GM12878 (cell line): Measurements from ENCODE around the gene BTBD1. TPM values are rescaled to one million over a fixed set of nuclear protein-coding genes. Genes with fewer than 3 reads are reported as not detected.

Experiments
- ATAC-seq: fragments of 200-7000 bp; cut with Tn5 transposase; 3 replicates; pipeline ENCODE4 v1.9.1; 2020; ENCODE audit warnings: mild to moderate bottlenecking, moderate library complexity
- BruUV-seq: library from RNA; stranded (reverse); fragments of 400-500 nt; replicated peaks from 2 replicates; lab custom pipeline; 2021; lab: Mats Ljungman, UMichigan
- CTCF ChIA-PET: fragments of 300-600 bp; sonication (Branson Sonifier 250); formaldehyde crosslinking; extraction: SDS; loops from one replicate; lab custom pipeline; 2021; ENCODE audit warnings: inconsistent platforms; lab: Yijun Ruan, JAX
- POLR2A ChIA-PET: fragments of 350-600 bp; formaldehyde crosslinking; extraction: SDS; loops from one replicate; lab custom pipeline; 2021; ENCODE audit warnings: inconsistent platforms; lab: Charles Lee
- RAD21 ChIA-PET: fragments of 300-600 bp; sonication (Branson Sonifier 250); formaldehyde crosslinking; loops from one replicate; lab custom pipeline; 2023; ENCODE audit warnings: antibody characterized with exemption; ENCODE audit not compliant: unreplicated experiment; lab: Charles Lee
- SMC1A ChIA-PET: fragments of 300-600 bp; sonication (Branson Sonifier 250); formaldehyde crosslinking; loops from one replicate; lab custom pipeline; 2023; ENCODE audit not compliant: unreplicated experiment, uncharacterized antibody; lab: Charles Lee
- DNase-seq: peaks from one replicate; pipeline ENCODE4 v3.0.0-alpha.2; 2011; ENCODE audit warnings: low read depth, low spot score
- FAIRE-seq: peaks from 3 replicates; lab custom pipeline; 2011; peaks lifted over from hg19 to GRCh38; lab: Jason Lieb, UNC
- H2AFZ ChIP-seq: 2 replicates; pipeline ENCODE4 v1.6.0; 2011; ENCODE audit warnings: low read depth, low read length, control low read depth; ENCODE audit not compliant: control insufficient read depth
- H3K27ac ChIP-seq: 2 replicates; pipeline ENCODE4 v1.5.1; 2011; ENCODE audit warnings: control low read depth; ENCODE audit not compliant: control insufficient read depth, insufficient read depth
- H3K27me3 ChIP-seq, 2 experiments: replicated peaks in 1 of 2; 2 replicates each; pipeline versions ENCODE4 v1.6.0 to v1.6.1; 2011; ENCODE audit warnings: low read length in 1 of 2; ENCODE audit not compliant: control insufficient read depth in 2 of 2, insufficient read depth in 2 of 2
- H3K36me3 ChIP-seq, 2 experiments: 2 replicates each; pipeline ENCODE4 v1.5.1; 2011; ENCODE audit warnings: low read length in 1 of 2; ENCODE audit not compliant: control insufficient read depth in 2 of 2, insufficient read depth in 2 of 2
- H3K4me1 ChIP-seq: 2 replicates; pipeline ENCODE4 v1.6.1; 2011; ENCODE audit warnings: mild to moderate bottlenecking, low read length, moderate library complexity, mixed read lengths; ENCODE audit not compliant: control insufficient read depth, insufficient read depth
- H3K4me2 ChIP-seq: 2 replicates; pipeline ENCODE4 v1.6.0; 2011; ENCODE audit warnings: control low read depth; ENCODE audit not compliant: control insufficient read depth, insufficient read depth
- H3K4me3 ChIP-seq: fragments of 200-600 bp; sonication (generic); 2 replicates; pipeline ENCODE4 v1.5.1; 2016
- H3K79me2 ChIP-seq: 2 replicates; pipeline ENCODE4 v1.6.0; 2011; ENCODE audit warnings: low read length; ENCODE audit not compliant: control insufficient read depth, insufficient read depth
- H3K9ac ChIP-seq: 2 replicates; pipeline ENCODE4 v1.8.0; 2011; ENCODE audit warnings: low read length, control low read depth, mixed read lengths; ENCODE audit not compliant: control insufficient read depth, insufficient read depth
- H3K9me3 ChIP-seq: replicated peaks from 3 replicates; pipeline ENCODE4 v1.5.1; 2011; ENCODE audit warnings: mild to moderate bottlenecking, low read length; ENCODE audit not compliant: control insufficient read depth, insufficient read depth
- H4K20me1 ChIP-seq: 2 replicates; pipeline ENCODE4 v1.6.0; 2011; ENCODE audit not compliant: control insufficient read depth, insufficient read depth
- ESRRA ChIP-seq: IDR thresholded peaks from 2 replicates; pipeline ENCODE4 v1.6.1; 2012; ENCODE audit warnings: mild to moderate bottlenecking, low read length, improper control_type of control experiment
- HDAC6 ChIP-seq: fragments of 200-600 bp; sonication (generic); IDR thresholded peaks from one replicate; pipeline ENCODE4 v1.8.0; 2017; ENCODE audit warnings: antibody characterized with exemption; ENCODE audit not compliant: unreplicated experiment
- HDGF ChIP-seq: fragments of 450-650 bp; IDR thresholded peaks from 2 replicates; pipeline ENCODE4 v1.6.1; 2016; ENCODE audit warnings: antibody characterized with exemption
- IKZF2 ChIP-seq, 2 experiments: fragments of 450-650 bp; IDR thresholded peaks; 2 replicates each; pipeline ENCODE4 v1.6.1; 2017; ENCODE audit warnings: mild to moderate bottlenecking in 2 of 2, moderate library complexity in 2 of 2
- RAD21 ChIP-seq: IDR thresholded peaks from 2 replicates; pipeline ENCODE4 v1.6.1; 2011; ENCODE audit warnings: mild to moderate bottlenecking, low read depth, low read length, moderate library complexity; ENCODE audit not compliant: insufficient read depth
- TCF12 ChIP-seq: IDR thresholded peaks from 2 replicates; pipeline ENCODE4 v1.6.1; 2011; ENCODE audit warnings: low read depth, mild to moderate bottlenecking, low read length
- ZNF622 ChIP-seq: fragments of 450-650 bp; IDR thresholded peaks from 2 replicates; pipeline ENCODE4 v1.6.1; 2017; ENCODE audit warnings: mild to moderate bottlenecking, inconsistent platforms
- WGBS: methylation state at CpG from one replicate; pipeline ENCODE4 v1.1.6; 2016; ENCODE audit warnings: low lambda C conversion rate; ENCODE audit not compliant: insufficient replicate concordance, insufficient coverage; ENCODE audit errors: missing lambda C conversion rate; 5-methylcytosine and 5-hydroxymethylcytosine counted together
- in situ Hi-C: fragments of 300-500 bp; cut with MboI; formaldehyde crosslinking; loops from 9 replicates; pipeline ENCODE4 v1.14.3; 2018; ENCODE audit warnings: mixed read lengths
- intact Hi-C: fragments of 100-400 bp; cut with micrococcal nuclease; formaldehyde crosslinking; loops from one replicate; pipeline ENCODE4 v1.14.2; 2022; ENCODE audit not compliant: unreplicated experiment
- polyA plus RNA-seq, 11 experiments: library from polyadenylated mRNA; depleted of rRNA in 4 of 11; unstranded in 6 of 11; stranded (reverse) in 5 of 11; fragments of >200 nt; fragmentation: Nextera tagmentation in 4 of 11; fragmentation: Illumina TruSeq in 1 of 11; extraction: Ambion mirVana in 4 of 11; extraction: Trizol in 1 of 11; gene quantifications; 1 replicate in 1 of 11; 2 replicates in 10 of 11; pipeline versions ENCODE4 v1.2.1 to v1.2.3, GENCODE V29; 2011 to 2016; ENCODE audit warnings: inconsistent platforms in 2 of 11, missing spikeins in 2 of 11, low read depth in 1 of 11
- total RNA-seq, 4 experiments: library from RNA; depleted of rRNA in 3 of 4; stranded (reverse); fragments of >200 nt in 3 of 4; fragmentation: Illumina TruSeq in 1 of 4; extraction: Trizol in 1 of 4; gene quantifications; 2 replicates each; pipeline versions ENCODE4 v1.2.1 to v1.2.3, GENCODE V29; 2013 to 2021
- TF ChIP-seq, protein P1 (sequence below): fragments of 450-650 bp; IDR thresholded peaks from 2 replicates; pipeline ENCODE4 v1.6.1; 2016; ENCODE audit warnings: mild to moderate bottlenecking
- TF ChIP-seq, protein P2 (sequence below): fragments of 450-650 bp; IDR thresholded peaks from 2 replicates; pipeline ENCODE4 v1.6.1; 2017; ENCODE audit warnings: mild to moderate bottlenecking, moderate library complexity
- TF ChIP-seq, protein P3 (sequence below): fragments of 150-350 bp; IDR thresholded peaks from 2 replicates; pipeline ENCODE4 v1.6.1; 2014; ENCODE audit warnings: mild to moderate bottlenecking, low read depth, low read length
- TF ChIP-seq, protein P4 (sequence below): IDR thresholded peaks from 2 replicates; pipeline ENCODE4 v1.6.1; 2011; ENCODE audit warnings: borderline replicate concordance, low read depth, mild to moderate bottlenecking, moderate library complexity, mixed read lengths, low read length; ENCODE audit not compliant: insufficient read depth; ENCODE audit errors: extremely low read length

Gene BTBD1
- total and polyA plus RNA-seq, 10 of the 15 experiments (the other 5 are each of a cell fraction or from before 2014, with no cell fraction given): 17.5 to 90.4 (median 73.1) TPM

DNA sequence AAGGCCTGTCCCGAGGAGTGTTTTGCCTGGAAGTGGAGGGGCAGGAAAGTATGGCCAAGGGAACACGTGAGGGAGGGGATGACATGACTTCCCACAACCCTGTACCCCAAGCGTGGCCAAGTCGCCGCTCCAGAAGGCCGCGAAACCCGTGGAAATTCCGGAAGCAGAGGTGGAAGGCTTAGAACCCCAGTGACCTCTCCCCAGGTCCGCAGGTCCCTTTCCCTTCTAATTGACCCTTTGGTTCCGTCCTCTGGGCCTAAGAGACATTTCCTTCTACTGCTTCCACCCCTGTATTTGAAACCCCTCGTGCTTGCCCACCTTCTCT lies 548 bp upstream of the BTBD1 start:
- TF ChIP-seq, protein P1, sequence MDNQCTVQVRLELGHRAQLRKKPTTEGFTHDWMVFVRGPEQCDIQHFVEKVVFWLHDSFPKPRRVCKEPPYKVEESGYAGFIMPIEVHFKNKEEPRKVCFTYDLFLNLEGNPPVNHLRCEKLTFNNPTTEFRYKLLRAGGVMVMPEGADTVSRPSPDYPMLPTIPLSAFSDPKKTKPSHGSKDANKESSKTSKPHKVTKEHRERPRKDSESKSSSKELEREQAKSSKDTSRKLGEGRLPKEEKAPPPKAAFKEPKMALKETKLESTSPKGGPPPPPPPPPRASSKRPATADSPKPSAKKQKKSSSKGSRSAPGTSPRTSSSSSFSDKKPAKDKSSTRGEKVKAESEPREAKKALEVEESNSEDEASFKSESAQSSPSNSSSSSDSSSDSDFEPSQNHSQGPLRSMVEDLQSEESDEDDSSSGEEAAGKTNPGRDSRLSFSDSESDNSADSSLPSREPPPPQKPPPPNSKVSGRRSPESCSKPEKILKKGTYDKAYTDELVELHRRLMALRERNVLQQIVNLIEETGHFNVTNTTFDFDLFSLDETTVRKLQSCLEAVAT: peak; percentile 57; the same call in 1 of the 2 replicates
- TF ChIP-seq, protein P2, sequence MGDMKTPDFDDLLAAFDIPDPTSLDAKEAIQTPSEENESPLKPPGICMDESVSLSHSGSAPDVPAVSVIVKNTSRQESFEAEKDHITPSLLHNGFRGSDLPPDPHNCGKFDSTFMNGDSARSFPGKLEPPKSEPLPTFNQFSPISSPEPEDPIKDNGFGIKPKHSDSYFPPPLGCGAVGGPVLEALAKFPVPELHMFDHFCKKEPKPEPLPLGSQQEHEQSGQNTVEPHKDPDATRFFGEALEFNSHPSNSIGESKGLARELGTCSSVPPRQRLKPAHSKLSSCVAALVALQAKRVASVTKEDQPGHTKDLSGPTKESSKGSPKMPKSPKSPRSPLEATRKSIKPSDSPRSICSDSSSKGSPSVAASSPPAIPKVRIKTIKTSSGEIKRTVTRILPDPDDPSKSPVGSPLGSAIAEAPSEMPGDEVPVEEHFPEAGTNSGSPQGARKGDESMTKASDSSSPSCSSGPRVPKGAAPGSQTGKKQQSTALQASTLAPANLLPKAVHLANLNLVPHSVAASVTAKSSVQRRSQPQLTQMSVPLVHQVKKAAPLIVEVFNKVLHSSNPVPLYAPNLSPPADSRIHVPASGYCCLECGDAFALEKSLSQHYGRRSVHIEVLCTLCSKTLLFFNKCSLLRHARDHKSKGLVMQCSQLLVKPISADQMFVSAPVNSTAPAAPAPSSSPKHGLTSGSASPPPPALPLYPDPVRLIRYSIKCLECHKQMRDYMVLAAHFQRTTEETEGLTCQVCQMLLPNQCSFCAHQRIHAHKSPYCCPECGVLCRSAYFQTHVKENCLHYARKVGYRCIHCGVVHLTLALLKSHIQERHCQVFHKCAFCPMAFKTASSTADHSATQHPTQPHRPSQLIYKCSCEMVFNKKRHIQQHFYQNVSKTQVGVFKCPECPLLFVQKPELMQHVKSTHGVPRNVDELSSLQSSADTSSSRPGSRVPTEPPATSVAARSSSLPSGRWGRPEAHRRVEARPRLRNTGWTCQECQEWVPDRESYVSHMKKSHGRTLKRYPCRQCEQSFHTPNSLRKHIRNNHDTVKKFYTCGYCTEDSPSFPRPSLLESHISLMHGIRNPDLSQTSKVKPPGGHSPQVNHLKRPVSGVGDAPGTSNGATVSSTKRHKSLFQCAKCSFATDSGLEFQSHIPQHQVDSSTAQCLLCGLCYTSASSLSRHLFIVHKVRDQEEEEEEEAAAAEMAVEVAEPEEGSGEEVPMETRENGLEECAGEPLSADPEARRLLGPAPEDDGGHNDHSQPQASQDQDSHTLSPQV: no peak
- TF ChIP-seq, protein P3, sequence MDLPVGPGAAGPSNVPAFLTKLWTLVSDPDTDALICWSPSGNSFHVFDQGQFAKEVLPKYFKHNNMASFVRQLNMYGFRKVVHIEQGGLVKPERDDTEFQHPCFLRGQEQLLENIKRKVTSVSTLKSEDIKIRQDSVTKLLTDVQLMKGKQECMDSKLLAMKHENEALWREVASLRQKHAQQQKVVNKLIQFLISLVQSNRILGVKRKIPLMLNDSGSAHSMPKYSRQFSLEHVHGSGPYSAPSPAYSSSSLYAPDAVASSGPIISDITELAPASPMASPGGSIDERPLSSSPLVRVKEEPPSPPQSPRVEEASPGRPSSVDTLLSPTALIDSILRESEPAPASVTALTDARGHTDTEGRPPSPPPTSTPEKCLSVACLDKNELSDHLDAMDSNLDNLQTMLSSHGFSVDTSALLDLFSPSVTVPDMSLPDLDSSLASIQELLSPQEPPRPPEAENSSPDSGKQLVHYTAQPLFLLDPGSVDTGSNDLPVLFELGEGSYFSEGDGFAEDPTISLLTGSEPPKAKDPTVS: no peak
- TF ChIP-seq HDAC6: no peak
- no peak for TF ChIP-seq ZNF622
- peak in 1 of 2 experiments; percentile 46; a peak in 2 of 4 replicates for TF ChIP-seq IKZF2 (IDR thresholded peaks at IDR 0.05)
- no peak for TF ChIP-seq ESRRA
- TF ChIP-seq, protein P4, sequence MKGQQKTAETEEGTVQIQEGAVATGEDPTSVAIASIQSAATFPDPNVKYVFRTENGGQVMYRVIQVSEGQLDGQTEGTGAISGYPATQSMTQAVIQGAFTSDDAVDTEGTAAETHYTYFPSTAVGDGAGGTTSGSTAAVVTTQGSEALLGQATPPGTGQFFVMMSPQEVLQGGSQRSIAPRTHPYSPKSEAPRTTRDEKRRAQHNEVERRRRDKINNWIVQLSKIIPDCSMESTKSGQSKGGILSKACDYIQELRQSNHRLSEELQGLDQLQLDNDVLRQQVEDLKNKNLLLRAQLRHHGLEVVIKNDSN: peak; percentile 2
- TF ChIP-seq TCF12: no peak
- 0 out of 2 replicates have a peak, but pooled peaks have one; percentile 32 for TF ChIP-seq HDGF
- no peak for TF ChIP-seq RAD21
- TF ChIP-seq, all 136 proteins: peak for 4
- CTCF ChIA-PET: interaction anchor here (1.4 to 2.0 kb wide), 2 partner anchors 10 to 56 kb away, joined by 3 to 9 read pairs; partner anchors contain the start of gene C15orf40
- Histone ChIP-seq H3K27ac (peak overlapping the region; percentile 93), H3K79me2 (peaks cover 49% of the 10 kb centered on the region), H3K4me3 (peak overlapping the region; percentile 96), H3K9ac (peak overlapping the region; percentile 94), H3K9me3 (no peaks in the 10 kb centered on the region; the same call in 2 of the 3 replicates), H3K36me3 (no peaks in the 10 kb centered on the region), H3K4me2 (peak overlapping the region; percentile 96), H3K27me3 (no peaks in the 10 kb centered on the region), H2AFZ (peak overlapping the region; percentile 88), H3K4me1 (peaks cover 16% of the 10 kb centered on the region), H4K20me1 (peaks cover 4% of the 10 kb centered on the region; the same call in 1 of the 2 replicates)
- in situ Hi-C loops (no loop called here), intact Hi-C loops (loop anchor here (2.0 to 5.0 kb wide), 3 partner anchors 55 to 525 kb away; partner anchors contain the start of genes C15orf40 and RPS17)
- BruUV-seq: no TSS peak
- RAD21 ChIA-PET: interaction anchor here (0.8 to 1.4 kb wide), 3 partner anchors 26 to 137 kb away, joined by 3 read pairs; no protein-coding TSS in a partner anchor
- no peak for DNase-seq
- ATAC-seq: no peak
- 41% methylated on average over 12 of the region's 12 CpGs for WGBS
- no peak for FAIRE-seq
- POLR2A ChIA-PET: interaction anchor here (1.0 to 1.8 kb wide), 3 partner anchors 10 to 138 kb away, joined by 3 to 8 read pairs (median 4); no protein-coding TSS in a partner anchor
- SMC1A ChIA-PET: no interaction called here
